ENCODE results near the gene NR3C1.

The NR3C1 gene

DNA sequence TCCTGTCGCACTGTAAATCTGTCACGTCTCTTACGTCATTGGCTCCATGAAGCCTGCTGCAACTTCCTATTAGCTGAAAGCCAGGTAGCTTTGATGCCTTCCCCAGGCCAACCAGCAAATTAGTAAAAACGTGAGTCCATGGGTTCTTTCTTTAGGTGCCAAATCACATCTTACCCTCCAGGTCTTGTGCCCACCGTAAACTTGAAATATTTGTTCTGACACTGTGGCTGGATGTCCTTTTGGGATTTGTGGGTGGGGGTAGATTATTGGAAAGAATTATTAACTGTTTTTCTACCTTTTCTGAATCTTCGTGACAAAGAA lies 172.8 kb downstream of the NR3C1 start:
- ATAC-seq = no peak
- no peak for TF ChIP-seq ZFP3 (CRISPR knock-in tag; IDR thresholded peaks at IDR 0.05)
- TF ChIP-seq RARB (CRISPR knock-in tag; IDR thresholded peaks at IDR 0.05) = no peak
- no peak for TF ChIP-seq CSDC2 (CRISPR knock-in tag; IDR thresholded peaks at IDR 0.05)
- TF ChIP-seq ARNTL (CRISPR knock-in tag; IDR thresholded peaks at IDR 0.05; ENCODE audit: borderline replicate concordance, low read depth) = no peak
- TF ChIP-seq, protein P1, sequence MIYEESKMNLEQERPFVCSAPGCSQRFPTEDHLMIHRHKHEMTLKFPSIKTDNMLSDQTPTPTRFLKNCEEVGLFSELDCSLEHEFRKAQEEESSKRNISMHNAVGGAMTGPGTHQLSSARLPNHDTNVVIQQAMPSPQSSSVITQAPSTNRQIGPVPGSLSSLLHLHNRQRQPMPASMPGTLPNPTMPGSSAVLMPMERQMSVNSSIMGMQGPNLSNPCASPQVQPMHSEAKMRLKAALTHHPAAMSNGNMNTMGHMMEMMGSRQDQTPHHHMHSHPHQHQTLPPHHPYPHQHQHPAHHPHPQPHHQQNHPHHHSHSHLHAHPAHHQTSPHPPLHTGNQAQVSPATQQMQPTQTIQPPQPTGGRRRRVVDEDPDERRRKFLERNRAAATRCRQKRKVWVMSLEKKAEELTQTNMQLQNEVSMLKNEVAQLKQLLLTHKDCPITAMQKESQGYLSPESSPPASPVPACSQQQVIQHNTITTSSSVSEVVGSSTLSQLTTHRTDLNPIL (CRISPR knock-in tag; IDR thresholded peaks at IDR 0.05; ENCODE audit: low read depth) = no peak
- TF ChIP-seq ZNF70 (CRISPR knock-in tag; IDR thresholded peaks at IDR 0.05) = no peak
- TF ChIP-seq, protein P2, sequence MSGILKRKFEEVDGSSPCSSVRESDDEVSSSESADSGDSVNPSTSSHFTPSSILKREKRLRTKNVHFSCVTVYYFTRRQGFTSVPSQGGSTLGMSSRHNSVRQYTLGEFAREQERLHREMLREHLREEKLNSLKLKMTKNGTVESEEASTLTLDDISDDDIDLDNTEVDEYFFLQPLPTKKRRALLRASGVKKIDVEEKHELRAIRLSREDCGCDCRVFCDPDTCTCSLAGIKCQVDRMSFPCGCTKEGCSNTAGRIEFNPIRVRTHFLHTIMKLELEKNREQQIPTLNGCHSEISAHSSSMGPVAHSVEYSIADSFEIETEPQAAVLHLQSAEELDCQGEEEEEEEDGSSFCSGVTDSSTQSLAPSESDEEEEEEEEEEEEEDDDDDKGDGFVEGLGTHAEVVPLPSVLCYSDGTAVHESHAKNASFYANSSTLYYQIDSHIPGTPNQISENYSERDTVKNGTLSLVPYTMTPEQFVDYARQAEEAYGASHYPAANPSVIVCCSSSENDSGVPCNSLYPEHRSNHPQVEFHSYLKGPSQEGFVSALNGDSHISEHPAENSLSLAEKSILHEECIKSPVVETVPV (CRISPR knock-in tag; IDR thresholded peaks at IDR 0.05) = no peak
- TF ChIP-seq TOX (CRISPR knock-in tag; IDR thresholded peaks at IDR 0.05; ENCODE audit: borderline replicate concordance) = no peak
- no peak for TF ChIP-seq PPARA (CRISPR knock-in tag; IDR thresholded peaks at IDR 0.05; ENCODE audit: borderline replicate concordance)
- TF ChIP-seq, protein P3, sequence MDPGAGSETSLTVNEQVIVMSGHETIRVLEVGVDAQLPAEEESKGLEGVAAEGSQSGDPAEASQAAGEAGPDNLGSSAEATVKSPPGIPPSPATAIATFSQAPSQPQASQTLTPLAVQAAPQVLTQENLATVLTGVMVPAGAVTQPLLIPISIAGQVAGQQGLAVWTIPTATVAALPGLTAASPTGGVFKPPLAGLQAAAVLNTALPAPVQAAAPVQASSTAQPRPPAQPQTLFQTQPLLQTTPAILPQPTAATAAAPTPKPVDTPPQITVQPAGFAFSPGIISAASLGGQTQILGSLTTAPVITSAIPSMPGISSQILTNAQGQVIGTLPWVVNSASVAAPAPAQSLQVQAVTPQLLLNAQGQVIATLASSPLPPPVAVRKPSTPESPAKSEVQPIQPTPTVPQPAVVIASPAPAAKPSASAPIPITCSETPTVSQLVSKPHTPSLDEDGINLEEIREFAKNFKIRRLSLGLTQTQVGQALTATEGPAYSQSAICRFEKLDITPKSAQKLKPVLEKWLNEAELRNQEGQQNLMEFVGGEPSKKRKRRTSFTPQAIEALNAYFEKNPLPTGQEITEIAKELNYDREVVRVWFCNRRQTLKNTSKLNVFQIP (CRISPR knock-in tag; IDR thresholded peaks at IDR 0.05; ENCODE audit: borderline replicate concordance, low read depth) = no peak
- no peak for TF ChIP-seq OSR1 (CRISPR knock-in tag; IDR thresholded peaks at IDR 0.05)
- TF ChIP-seq ESRRG (CRISPR knock-in tag; IDR thresholded peaks at IDR 0.05) = no peak
- TF ChIP-seq ZC3H10 (CRISPR knock-in tag; IDR thresholded peaks at IDR 0.05) = no peak

DNA sequence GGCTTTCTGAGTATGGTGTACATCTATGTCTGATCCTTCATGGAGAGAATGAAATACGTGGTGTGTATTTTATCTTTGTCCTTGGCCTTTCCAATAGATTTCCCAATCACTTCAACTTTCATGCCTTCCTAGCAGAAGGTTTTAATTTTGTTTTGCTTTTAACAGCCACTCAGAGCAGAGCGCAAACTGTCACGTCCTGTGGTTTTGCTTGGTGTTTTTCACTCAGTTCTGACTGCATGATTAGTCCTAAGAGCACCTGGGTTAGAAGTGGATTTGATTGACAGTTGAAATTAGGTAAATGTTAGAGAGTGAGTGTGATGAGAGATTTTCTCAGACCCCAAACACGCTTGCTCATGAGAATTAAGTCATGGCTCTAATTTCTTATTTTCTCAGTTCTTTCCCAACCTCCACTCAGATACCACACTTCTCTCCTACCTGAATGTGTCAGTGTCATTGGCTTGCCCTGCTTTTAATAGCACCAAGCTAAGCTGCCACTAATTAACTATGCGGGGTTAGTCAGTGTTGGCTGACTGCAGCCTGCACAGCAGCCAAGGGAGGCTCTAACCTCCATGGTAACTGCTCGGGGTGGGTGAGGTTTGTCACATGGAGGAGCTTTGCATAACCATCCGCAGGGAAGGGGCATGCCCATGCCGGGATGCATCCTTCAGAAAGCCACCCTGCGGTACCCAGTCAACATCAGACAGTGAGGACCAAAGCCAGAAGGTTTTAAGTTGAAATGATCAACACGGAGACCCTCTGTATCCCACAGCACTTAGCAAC lies 173.4 kb downstream of the NR3C1 start:
- TF ChIP-seq SNAI2 (CRISPR knock-in tag; IDR thresholded peaks at IDR 0.05) = no peak
- no peak for TF ChIP-seq BACH2 (CRISPR knock-in tag; IDR thresholded peaks at IDR 0.05; ENCODE audit: borderline replicate concordance)
- TF ChIP-seq GLIS3 (CRISPR knock-in tag; IDR thresholded peaks at IDR 0.05) = no peak
- TF ChIP-seq TOX (CRISPR knock-in tag; IDR thresholded peaks at IDR 0.05; ENCODE audit: borderline replicate concordance) = no peak
- TF ChIP-seq PPARA (CRISPR knock-in tag; IDR thresholded peaks at IDR 0.05; ENCODE audit: borderline replicate concordance) = no peak
- TF ChIP-seq RARB (CRISPR knock-in tag; IDR thresholded peaks at IDR 0.05) = no peak
- ATAC-seq = peak; percentile 15; the same call in 2 of the 3 replicates

DNA sequence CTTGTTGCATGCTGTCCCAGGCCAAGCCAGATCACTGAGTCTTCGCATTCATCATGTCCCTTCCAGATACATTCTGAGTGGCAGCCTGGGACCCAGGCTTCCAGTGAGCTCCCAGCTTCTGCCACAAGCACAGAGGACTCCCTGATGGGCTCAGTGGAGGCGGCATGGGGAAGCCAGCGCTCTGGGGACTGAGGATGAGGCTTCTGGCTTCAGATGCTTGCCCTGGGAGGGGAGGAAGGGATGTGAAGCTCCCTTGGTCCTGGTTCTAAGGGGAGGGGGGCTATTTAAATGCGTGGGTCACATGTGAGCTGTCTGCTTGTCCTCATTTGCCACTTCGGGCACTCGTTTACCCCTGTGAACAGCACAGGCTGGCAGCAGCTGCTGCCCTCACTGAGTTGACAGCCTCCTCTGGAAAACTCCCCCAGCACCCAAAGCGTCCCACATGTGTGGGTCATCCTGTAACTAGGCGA lies 174.0 kb downstream of the NR3C1 start:
- peak; percentile 13; the same call in 2 of the 3 replicates for ATAC-seq
- TF ChIP-seq ZC3H10 (CRISPR knock-in tag; IDR thresholded peaks at IDR 0.05) (no peak), ZNF565 (CRISPR knock-in tag; conservative IDR thresholded peaks at IDR 0.05; ENCODE audit: low read depth) (no peak), ZNF8 (CRISPR knock-in tag; IDR thresholded peaks at IDR 0.05) (no peak), ZFP3 (CRISPR knock-in tag; IDR thresholded peaks at IDR 0.05) (no peak), BACH2 (CRISPR knock-in tag; IDR thresholded peaks at IDR 0.05; ENCODE audit: borderline replicate concordance) (no peak), ZFP30 (CRISPR knock-in tag; IDR thresholded peaks at IDR 0.05) (no peak)
- TF ChIP-seq, protein P4, sequence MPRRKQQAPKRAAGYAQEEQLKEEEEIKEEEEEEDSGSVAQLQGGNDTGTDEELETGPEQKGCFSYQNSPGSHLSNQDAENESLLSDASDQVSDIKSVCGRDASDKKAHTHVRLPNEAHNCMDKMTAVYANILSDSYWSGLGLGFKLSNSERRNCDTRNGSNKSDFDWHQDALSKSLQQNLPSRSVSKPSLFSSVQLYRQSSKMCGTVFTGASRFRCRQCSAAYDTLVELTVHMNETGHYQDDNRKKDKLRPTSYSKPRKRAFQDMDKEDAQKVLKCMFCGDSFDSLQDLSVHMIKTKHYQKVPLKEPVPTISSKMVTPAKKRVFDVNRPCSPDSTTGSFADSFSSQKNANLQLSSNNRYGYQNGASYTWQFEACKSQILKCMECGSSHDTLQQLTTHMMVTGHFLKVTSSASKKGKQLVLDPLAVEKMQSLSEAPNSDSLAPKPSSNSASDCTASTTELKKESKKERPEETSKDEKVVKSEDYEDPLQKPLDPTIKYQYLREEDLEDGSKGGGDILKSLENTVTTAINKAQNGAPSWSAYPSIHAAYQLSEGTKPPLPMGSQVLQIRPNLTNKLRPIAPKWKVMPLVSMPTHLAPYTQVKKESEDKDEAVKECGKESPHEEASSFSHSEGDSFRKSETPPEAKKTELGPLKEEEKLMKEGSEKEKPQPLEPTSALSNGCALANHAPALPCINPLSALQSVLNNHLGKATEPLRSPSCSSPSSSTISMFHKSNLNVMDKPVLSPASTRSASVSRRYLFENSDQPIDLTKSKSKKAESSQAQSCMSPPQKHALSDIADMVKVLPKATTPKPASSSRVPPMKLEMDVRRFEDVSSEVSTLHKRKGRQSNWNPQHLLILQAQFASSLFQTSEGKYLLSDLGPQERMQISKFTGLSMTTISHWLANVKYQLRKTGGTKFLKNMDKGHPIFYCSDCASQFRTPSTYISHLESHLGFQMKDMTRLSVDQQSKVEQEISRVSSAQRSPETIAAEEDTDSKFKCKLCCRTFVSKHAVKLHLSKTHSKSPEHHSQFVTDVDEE (CRISPR knock-in tag; IDR thresholded peaks at IDR 0.05) = no peak
- TF ChIP-seq, protein P2 (CRISPR knock-in tag; IDR thresholded peaks at IDR 0.05) = no peak
- TF ChIP-seq, protein P5, sequence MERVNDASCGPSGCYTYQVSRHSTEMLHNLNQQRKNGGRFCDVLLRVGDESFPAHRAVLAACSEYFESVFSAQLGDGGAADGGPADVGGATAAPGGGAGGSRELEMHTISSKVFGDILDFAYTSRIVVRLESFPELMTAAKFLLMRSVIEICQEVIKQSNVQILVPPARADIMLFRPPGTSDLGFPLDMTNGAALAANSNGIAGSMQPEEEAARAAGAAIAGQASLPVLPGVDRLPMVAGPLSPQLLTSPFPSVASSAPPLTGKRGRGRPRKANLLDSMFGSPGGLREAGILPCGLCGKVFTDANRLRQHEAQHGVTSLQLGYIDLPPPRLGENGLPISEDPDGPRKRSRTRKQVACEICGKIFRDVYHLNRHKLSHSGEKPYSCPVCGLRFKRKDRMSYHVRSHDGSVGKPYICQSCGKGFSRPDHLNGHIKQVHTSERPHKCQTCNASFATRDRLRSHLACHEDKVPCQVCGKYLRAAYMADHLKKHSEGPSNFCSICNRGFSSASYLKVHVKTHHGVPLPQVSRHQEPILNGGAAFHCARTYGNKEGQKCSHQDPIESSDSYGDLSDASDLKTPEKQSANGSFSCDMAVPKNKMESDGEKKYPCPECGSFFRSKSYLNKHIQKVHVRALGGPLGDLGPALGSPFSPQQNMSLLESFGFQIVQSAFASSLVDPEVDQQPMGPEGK (CRISPR knock-in tag; IDR thresholded peaks at IDR 0.05; ENCODE audit: borderline replicate concordance) = no peak
- TF ChIP-seq, protein P3 (CRISPR knock-in tag; IDR thresholded peaks at IDR 0.05; ENCODE audit: borderline replicate concordance, low read depth) = no peak

All from SK-N-SH treated with all-trans-retinoic acid at 6 μM for 48 hours (cell line).